Progenitor cell of endocrine pancreas (in vitro differentiated cells): Measurements from ENCODE around the gene PDIA5. TPM values are rescaled to one million over a fixed set of nuclear protein-coding genes. Genes with fewer than 3 reads are reported as not detected.
A peak's percentile ranks its signal among the peaks of the same experiment; 100 is the strongest.

ENCODE experiments used
- DNase-seq: peaks from one replicate; pipeline ENCODE4 v3.0.0; 2021; ENCODE audit warnings: low spot score; ENCODE audit not compliant: unreplicated experiment
- H3K27ac Mint-ChIP-seq: 2 replicates; pipeline ENCODE4 v1.8.0; 2021; ENCODE audit warnings: mild to moderate bottlenecking, moderate library complexity, mixed read lengths
- H3K27me3 Mint-ChIP-seq: 2 replicates; pipeline ENCODE4 v1.8.0; 2021; ENCODE audit warnings: mixed read lengths
- H3K36me3 Mint-ChIP-seq: 2 replicates; pipeline ENCODE4 v1.8.0; 2022; ENCODE audit warnings: mixed read lengths; ENCODE audit not compliant: insufficient read depth
- H3K4me1 Mint-ChIP-seq: 2 replicates; pipeline ENCODE4 v1.8.0; 2021; ENCODE audit warnings: low read depth, mixed read lengths
- H3K4me3 Mint-ChIP-seq: 2 replicates; pipeline ENCODE4 v1.8.0; 2021; ENCODE audit warnings: low read depth, mild to moderate bottlenecking, moderate library complexity, mixed read lengths
- H3K9me3 Mint-ChIP-seq: 2 replicates; pipeline ENCODE4 v1.8.0; 2021; ENCODE audit warnings: low read depth, mixed read lengths
- total RNA-seq: library from RNA; stranded (reverse); gene quantifications from 2 replicates; pipeline ENCODE4 v1.2.1, GENCODE V29; 2021
- TF ChIP-seq, protein P1 (sequence below): fragments of 200-600 bp; sonication (generic); IDR thresholded peaks from one replicate; pipeline ENCODE4 v1.5.0; 2021; ENCODE audit warnings: antibody characterized with exemption, mild to moderate bottlenecking; ENCODE audit not compliant: unreplicated experiment

PDIA5 gene
- total RNA-seq, 1 donor from 2014 or later, result 22.2 TPM

DNA sequence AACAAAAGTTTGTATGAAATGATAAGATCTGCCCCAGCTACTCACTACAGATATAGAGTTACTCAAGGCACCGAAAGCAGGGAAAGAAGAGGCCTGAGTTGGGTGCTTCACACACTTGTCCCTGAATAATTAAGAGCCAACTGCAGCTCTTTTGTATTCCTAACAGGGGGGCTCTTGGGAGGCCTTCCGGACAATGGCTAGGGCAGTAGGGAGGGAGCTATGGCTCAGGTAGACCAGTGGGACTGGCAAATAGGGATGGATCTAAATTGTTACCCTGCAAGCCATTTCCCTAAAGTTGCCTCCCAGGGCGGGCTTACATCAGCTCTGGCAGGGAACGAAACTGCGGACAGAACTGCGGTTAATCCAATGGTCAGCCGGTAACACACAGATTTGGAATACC lies 45.4 kb upstream of the PDIA5 start:
- DNase-seq, result no peak
- H3K27me3 Mint-ChIP-seq, result peaks cover 67% of the 10 kb centered on the region
- H3K4me3 Mint-ChIP-seq, result no peak overlapping the region

DNA sequence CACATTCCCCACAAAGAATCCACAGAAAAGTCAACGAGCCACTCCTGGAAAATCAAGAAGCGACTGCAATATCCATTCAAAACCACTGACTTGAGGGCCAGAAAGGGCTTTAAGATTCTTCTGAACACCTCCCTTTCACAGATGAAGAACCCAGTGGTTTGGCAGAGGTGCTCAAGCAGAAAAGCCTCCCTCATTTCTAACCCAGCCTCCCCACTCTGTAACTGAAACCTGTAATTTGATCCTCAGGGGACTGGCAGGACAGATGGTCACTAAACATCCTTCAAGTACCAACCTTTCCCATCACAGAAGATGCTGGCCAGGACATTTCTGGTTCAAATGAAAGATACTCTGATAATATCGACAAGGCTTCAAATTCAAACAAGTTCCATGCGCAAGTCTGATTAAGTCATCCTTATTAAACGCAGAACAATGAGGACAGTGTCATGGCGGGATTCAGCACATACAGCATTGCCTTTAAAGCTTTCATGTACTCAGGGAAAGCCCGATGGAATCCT lies 44.8 kb upstream of the PDIA5 start:
- TF ChIP-seq, protein P1, sequence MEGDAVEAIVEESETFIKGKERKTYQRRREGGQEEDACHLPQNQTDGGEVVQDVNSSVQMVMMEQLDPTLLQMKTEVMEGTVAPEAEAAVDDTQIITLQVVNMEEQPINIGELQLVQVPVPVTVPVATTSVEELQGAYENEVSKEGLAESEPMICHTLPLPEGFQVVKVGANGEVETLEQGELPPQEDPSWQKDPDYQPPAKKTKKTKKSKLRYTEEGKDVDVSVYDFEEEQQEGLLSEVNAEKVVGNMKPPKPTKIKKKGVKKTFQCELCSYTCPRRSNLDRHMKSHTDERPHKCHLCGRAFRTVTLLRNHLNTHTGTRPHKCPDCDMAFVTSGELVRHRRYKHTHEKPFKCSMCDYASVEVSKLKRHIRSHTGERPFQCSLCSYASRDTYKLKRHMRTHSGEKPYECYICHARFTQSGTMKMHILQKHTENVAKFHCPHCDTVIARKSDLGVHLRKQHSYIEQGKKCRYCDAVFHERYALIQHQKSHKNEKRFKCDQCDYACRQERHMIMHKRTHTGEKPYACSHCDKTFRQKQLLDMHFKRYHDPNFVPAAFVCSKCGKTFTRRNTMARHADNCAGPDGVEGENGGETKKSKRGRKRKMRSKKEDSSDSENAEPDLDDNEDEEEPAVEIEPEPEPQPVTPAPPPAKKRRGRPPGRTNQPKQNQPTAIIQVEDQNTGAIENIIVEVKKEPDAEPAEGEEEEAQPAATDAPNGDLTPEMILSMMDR, result no peak

More for the DNA sequence above, 45.4 kb upstream of the PDIA5 start:
- H3K9me3 Mint-ChIP-seq, result no peaks in the 10 kb centered on the region
- no peaks in the 10 kb centered on the region for H3K36me3 Mint-ChIP-seq
- peaks cover 2% of the 10 kb centered on the region for H3K4me1 Mint-ChIP-seq
- TF ChIP-seq, protein P1, result no peak
- H3K27ac Mint-ChIP-seq, result no peak overlapping the region

DNA sequence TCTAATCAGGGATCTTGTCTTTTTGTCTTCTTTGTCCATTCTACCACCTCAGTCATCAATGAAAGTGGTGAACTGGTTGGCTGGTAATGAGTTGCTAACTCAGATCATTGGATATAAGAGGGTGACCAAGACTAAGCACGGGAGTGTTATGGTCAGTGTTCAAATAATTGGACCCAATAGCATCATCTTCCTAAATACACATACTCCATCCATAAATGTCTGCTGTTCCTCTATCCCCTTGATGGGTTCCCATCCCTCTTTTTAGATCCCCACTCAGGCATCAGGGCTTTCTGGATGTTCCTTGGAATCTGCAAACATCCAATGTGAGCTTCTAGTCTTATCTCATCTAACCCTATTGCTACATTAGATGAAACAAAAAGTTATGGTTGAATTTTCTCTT lies 42.8 kb upstream of the PDIA5 start:
- Mint-ChIP-seq H3K9me3 (no peaks in the 10 kb centered on the region), H3K4me3 (no peak overlapping the region), H3K4me1 (peaks cover 9% of the 10 kb centered on the region), H3K27ac (no peak overlapping the region), H3K36me3 (no peaks in the 10 kb centered on the region), H3K27me3 (peaks cover 77% of the 10 kb centered on the region)
- TF ChIP-seq, protein P1, result no peak
- no peak for DNase-seq

More for the DNA sequence above, 44.8 kb upstream of the PDIA5 start:
- Mint-ChIP-seq H3K9me3 (no peaks in the 10 kb centered on the region), H3K4me3 (no peak overlapping the region), H3K4me1 (peaks cover 4% of the 10 kb centered on the region), H3K36me3 (no peaks in the 10 kb centered on the region), H3K27ac (no peak overlapping the region), H3K27me3 (peaks cover 73% of the 10 kb centered on the region)
- DNase-seq, result no peak

DNA sequence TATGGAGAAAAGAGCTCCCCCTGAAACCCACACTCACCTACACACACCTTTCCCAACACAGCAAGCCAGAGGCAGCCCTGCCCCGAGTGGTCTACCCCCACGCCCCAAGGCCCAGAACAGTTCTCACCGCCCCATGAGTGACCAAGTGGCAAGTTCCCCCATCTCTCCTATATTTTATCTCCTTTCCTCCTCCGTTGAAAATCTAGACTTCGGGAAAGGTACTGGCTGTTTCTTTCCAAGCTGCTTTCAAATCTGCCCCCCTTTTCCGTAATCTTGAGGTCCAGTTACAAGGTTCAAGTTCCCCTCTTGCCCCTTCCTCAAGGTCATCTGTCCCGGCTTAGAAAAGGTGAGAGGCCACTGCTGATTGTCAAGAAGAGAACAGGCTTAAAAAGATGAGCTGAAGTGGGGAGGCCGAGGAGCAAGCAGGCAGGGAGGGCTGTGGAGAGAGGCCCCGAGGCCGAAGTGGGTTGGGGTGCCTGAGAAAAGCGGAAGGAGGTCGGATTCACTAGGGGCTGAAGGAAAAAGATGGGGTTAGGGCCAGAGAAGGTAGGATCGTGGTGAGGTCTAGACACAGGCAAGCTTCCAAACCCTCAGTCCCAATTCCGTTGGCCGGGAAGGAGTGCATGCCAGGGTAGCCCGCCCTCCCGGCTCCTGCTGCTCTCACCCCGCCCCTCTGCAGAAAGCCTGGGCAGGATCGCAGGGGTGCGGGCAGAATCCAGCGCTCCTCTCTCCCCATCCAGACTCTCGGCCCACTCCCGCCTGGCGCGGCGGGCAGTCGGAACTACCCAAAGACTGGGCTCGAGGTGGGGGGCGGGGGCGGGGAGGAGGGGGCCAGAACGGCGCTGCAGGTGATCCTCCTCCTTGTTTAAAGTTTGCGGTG lies 40.9 kb upstream of the PDIA5 start:
- peak overlapping the region; percentile 66 for H3K4me3 Mint-ChIP-seq
- H3K27ac Mint-ChIP-seq, result no peak overlapping the region
- H3K4me1 Mint-ChIP-seq, result peaks cover 15% of the 10 kb centered on the region
- TF ChIP-seq, protein P1, result no peak
- H3K36me3 Mint-ChIP-seq, result no peaks in the 10 kb centered on the region
- H3K27me3 Mint-ChIP-seq, result peaks cover 76% of the 10 kb centered on the region
- DNase-seq, result no peak
- H3K9me3 Mint-ChIP-seq, result no peaks in the 10 kb centered on the region

DNA sequence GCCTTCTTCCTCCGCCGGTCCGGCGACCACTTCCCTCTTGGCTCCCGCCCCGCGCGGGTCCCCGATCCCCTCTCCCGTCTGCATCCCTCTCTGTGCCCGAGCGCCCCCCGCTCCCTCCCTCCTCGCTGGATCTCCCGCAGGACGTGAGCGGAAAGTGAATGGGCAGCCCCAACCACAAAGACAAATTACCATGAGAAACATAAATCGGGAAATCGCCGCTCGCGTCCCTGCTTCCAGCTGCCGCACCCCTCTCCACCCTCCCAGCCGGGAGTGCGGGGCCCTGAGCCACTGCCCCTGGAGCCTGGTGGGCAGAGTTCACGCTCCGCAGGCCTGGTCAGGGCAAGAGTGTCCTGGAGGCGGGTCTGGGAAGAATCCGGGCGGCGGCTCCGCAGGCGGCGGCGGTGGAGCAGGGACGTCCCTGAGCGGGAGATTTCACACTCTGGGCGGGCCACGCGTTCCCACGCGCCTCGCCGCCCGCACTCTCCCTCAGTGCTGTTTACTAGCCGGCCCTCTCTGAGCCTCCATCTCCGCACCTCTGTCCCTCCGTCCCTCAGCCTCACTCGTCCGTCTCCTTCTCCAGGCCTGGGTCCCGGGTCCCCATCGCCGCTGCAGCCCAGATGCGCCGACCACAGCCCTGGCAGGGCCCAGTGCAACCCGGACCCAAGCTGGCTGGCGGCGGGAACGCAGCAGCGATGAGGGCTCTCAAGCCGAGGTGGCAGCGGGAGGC lies 40.1 kb upstream of the PDIA5 start:
- Mint-ChIP-seq H3K27ac (no peak overlapping the region), H3K36me3 (no peaks in the 10 kb centered on the region), H3K4me1 (peaks cover 15% of the 10 kb centered on the region), H3K27me3 (peaks cover 68% of the 10 kb centered on the region), H3K9me3 (no peaks in the 10 kb centered on the region), H3K4me3 (peak overlapping the region; percentile 66)
- DNase-seq, result peak; percentile 20
- TF ChIP-seq, protein P1, result no peak
